Heart left ventricle (tissue), 13 donors: ENCODE data around the gene CEP70.

Source experiments
- POLR2A ChIP-seq, 2 donors: fragments of 450-650 bp; IDR thresholded peaks; one replicate each; pipeline ENCODE4 v1.6.1; 2017; ENCODE audit warnings: antibody characterized with exemption in 2 of 2, mild to moderate bottlenecking in 2 of 2, moderate library complexity in 2 of 2
- TF ChIP-seq, protein P1 (sequence below), 12 donors: fragments of 200-600 bp; sonication (generic) in 4 of 12; IDR thresholded peaks; one replicate each; pipeline versions ENCODE4 v1.5.0 to v1.8.0; 2018 to 2022; ENCODE audit warnings: antibody characterized with exemption in 12 of 12, mild to moderate bottlenecking in 5 of 12
- donor health status: ischemic (EF 13 %, LVEDD 7.1; RV severe dilation, severe dysfunction).
- donor health status: DM: no; HTN: yes; CAD: no.
- donor health status: DM: no; HTN: no; CAD: no.
- donor health status: ischemic (EF 25% LVEDD 6.9; RV normal size, moderate dysfunction).
- donor health status: ischemic (EF 25% LVEDD 5.7; RV mildly dilated, moderate dysfunction).
- donor health status: ischemic (EF 35%, LVEDD 5.7; RV mildly dilated, moderate dysfunction).
- donor health status: nonischemic (EF 11% LVEDD 7.7; RV severe dilation, severe dysfunction).
- donor health status: DM: yes; HTN: yes; CAD: no.
- donor health status: PGD.
- donor health status: ischemic (EF 29% LVEDD 5.4; RV normal size, mild dysfunction).
- donor health status: nonischemic (EF 23%, LVEDD 6.1; RV moderate dilation, normal function).

- TF ChIP-seq, protein P1, sequence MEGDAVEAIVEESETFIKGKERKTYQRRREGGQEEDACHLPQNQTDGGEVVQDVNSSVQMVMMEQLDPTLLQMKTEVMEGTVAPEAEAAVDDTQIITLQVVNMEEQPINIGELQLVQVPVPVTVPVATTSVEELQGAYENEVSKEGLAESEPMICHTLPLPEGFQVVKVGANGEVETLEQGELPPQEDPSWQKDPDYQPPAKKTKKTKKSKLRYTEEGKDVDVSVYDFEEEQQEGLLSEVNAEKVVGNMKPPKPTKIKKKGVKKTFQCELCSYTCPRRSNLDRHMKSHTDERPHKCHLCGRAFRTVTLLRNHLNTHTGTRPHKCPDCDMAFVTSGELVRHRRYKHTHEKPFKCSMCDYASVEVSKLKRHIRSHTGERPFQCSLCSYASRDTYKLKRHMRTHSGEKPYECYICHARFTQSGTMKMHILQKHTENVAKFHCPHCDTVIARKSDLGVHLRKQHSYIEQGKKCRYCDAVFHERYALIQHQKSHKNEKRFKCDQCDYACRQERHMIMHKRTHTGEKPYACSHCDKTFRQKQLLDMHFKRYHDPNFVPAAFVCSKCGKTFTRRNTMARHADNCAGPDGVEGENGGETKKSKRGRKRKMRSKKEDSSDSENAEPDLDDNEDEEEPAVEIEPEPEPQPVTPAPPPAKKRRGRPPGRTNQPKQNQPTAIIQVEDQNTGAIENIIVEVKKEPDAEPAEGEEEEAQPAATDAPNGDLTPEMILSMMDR (IDR thresholded peaks at IDR 0.05): no peak
- TF ChIP-seq POLR2A (IDR thresholded peaks at IDR 0.05): no peak
Measured at GRCh38 chr3:138449490-138449889, 144.6 kb downstream of the CEP70 start.
